HepG2 (cell line): ENCODE results near the gene INPP4B. TPM values are rescaled to one million over a fixed set of nuclear protein-coding genes. Genes with fewer than 3 reads are reported as not detected.

Experiments
- ATAC-seq: fragments of 200-7000 bp; cut with Tn5 transposase; 3 replicates; pipeline ENCODE4 v1.9.1; 2020; ENCODE audit warnings: mild to moderate bottlenecking, moderate library complexity
- BruUV-seq: library from RNA; stranded (reverse); fragments of 400-500 nt; replicated peaks from 2 replicates; lab custom pipeline; 2021; lab: Mats Ljungman, UMichigan
- CTCF ChIA-PET: fragments of 300-600 bp; formaldehyde crosslinking; extraction: SDS; loops from one replicate; lab custom pipeline; 2021; ENCODE audit warnings: low total read pairs, inconsistent platforms, low intra/inter-chr PET ratio; lab: Yijun Ruan, JAX
- POLR2A ChIA-PET: fragments of 350-600 bp; sonication (Branson Sonifier 250); formaldehyde crosslinking; loops from one replicate; lab custom pipeline; 2020; ENCODE audit warnings: antibody characterized with exemption, inconsistent platforms; lab: Yijun Ruan, JAX
- DNase-seq: peaks from one replicate; pipeline ENCODE4 v3.0.0-alpha.2; 2015; ENCODE audit warnings: low spot score
- FAIRE-seq: peaks from 3 replicates; lab custom pipeline; 2011; peaks lifted over from hg19 to GRCh38; lab: Jason Lieb, UNC
- H2AFZ ChIP-seq: one replicate; pipeline ENCODE4 v1.6.1; 2011; ENCODE audit warnings: low read length, inconsistent platforms
- H3K27ac ChIP-seq: fragments of 300-600 bp; 3 replicates; pipeline ENCODE4 v1.8.0; 2011; ENCODE audit warnings: mixed run types, mild to moderate bottlenecking, mixed read lengths, low read length, inconsistent platforms; ENCODE audit not compliant: insufficient read depth; ENCODE audit errors: extremely low read length
- H3K27me3 ChIP-seq, 2 experiments: fragments of 200-600 bp in 1 of 2; 2 replicates in 1 of 2; 3 replicates in 1 of 2; pipeline versions ENCODE4 v1.6.0 to v1.8.0; 2011; ENCODE audit warnings: low read length in 2 of 2, mild to moderate bottlenecking in 2 of 2, moderate library complexity in 2 of 2, inconsistent platforms in 1 of 2; ENCODE audit not compliant: insufficient read depth in 2 of 2, control insufficient read depth in 1 of 2
- H3K36me3 ChIP-seq, 2 experiments: fragments of 200-600 bp in 1 of 2; replicated peaks in 1 of 2; 2 replicates in 1 of 2; 3 replicates in 1 of 2; pipeline versions ENCODE4 v1.5.1 to v1.8.0; 2011; ENCODE audit warnings: low read length in 2 of 2, inconsistent platforms in 1 of 2; ENCODE audit not compliant: insufficient read depth in 2 of 2, control insufficient read depth in 1 of 2
- H3K4me1 ChIP-seq: 2 replicates; pipeline ENCODE4 v1.5.1; 2012; ENCODE audit warnings: low read length, inconsistent platforms; ENCODE audit not compliant: insufficient read depth
- H3K4me2 ChIP-seq: 2 replicates; pipeline ENCODE4 v1.6.0; 2011; ENCODE audit warnings: low read depth, low read length, inconsistent platforms
- H3K4me3 ChIP-seq, 3 experiments: fragments of 200-600 bp in 1 of 3; sonication (generic), shearing (Covaris generic) in 1 of 3; replicated peaks in 1 of 3; 2 replicates each; pipeline ENCODE4 v1.5.1; 2011 to 2016; ENCODE audit warnings: low read length in 3 of 3, inconsistent platforms in 2 of 3, low read depth in 2 of 3, mild to moderate bottlenecking in 2 of 3, control low read depth in 1 of 3, mixed read lengths in 1 of 3; ENCODE audit not compliant: insufficient read depth in 1 of 3
- H3K79me2 ChIP-seq: one replicate; pipeline ENCODE4 v1.6.1; 2011; ENCODE audit warnings: low read length, inconsistent platforms; ENCODE audit not compliant: insufficient read depth
- H3K9ac ChIP-seq: 2 replicates; pipeline ENCODE4 v1.6.0; 2011; ENCODE audit warnings: mild to moderate bottlenecking, low read depth, low read length, inconsistent platforms; ENCODE audit not compliant: insufficient read depth
- H3K9me3 ChIP-seq: 2 replicates; pipeline ENCODE4 v1.5.1; 2012; ENCODE audit warnings: mild to moderate bottlenecking, low read length
- H4K20me1 ChIP-seq: 2 replicates; pipeline ENCODE4 v1.6.0; 2011; ENCODE audit warnings: inconsistent platforms, mild to moderate bottlenecking, low read length, moderate library complexity; ENCODE audit not compliant: insufficient read depth
- ATF6 ChIP-seq: sonication (generic); formaldehyde crosslinking; conservative IDR thresholded peaks from 2 replicates; pipeline ENCODE4 v1.4.0; 2020; ENCODE audit warnings: missing genetic modification reagents
- CC2D1A ChIP-seq: sonication (generic); formaldehyde crosslinking; IDR thresholded peaks from 2 replicates; pipeline ENCODE4 v1.8.1; 2023; ENCODE audit warnings: mild to moderate bottlenecking, missing genetic modification reagents
- FOXA1 ChIP-seq, 2 experiments: fragments of 450-650 bp in 1 of 2; sonication (generic) in 1 of 2; formaldehyde crosslinking in 1 of 2; IDR thresholded peaks; 2 replicates each; pipeline versions ENCODE4 v1.4.0 to v1.6.1; 2016 to 2020; ENCODE audit warnings: missing genetic modification reagents in 1 of 2
- TERF1 ChIP-seq: sonication (generic); formaldehyde crosslinking; IDR thresholded peaks from 2 replicates; pipeline ENCODE4 v1.8.0; 2022; ENCODE audit warnings: mild to moderate bottlenecking, missing genetic modification reagents, moderate library complexity
- THAP9 ChIP-seq: sonication (generic); formaldehyde crosslinking; IDR thresholded peaks from 2 replicates; pipeline ENCODE4; 2020; ENCODE audit warnings: missing genetic modification reagents, mild to moderate bottlenecking, borderline replicate concordance
- ZMYM3 ChIP-seq: sonication (generic); formaldehyde crosslinking; IDR thresholded peaks from 2 replicates; pipeline ENCODE4 v1.5.1; 2020; ENCODE audit warnings: mild to moderate bottlenecking, missing genetic modification reagents
- ZNF567 ChIP-seq: sonication (generic); formaldehyde crosslinking; IDR thresholded peaks from 2 replicates; pipeline ENCODE4 v1.8.1; 2023; ENCODE audit warnings: mild to moderate bottlenecking, missing genetic modification reagents, borderline replicate concordance
- ZNF574 ChIP-seq: sonication (generic); formaldehyde crosslinking; IDR thresholded peaks from 2 replicates; pipeline ENCODE4 v1.4.0; 2020; ENCODE audit warnings: missing genetic modification reagents
- WGBS: methylation state at CpG from one replicate; pipeline ENCODE4 v1.1.6; 2017; ENCODE audit warnings: low lambda C conversion rate; 5-methylcytosine and 5-hydroxymethylcytosine counted together
- in situ Hi-C: cut with HindIII; loops from 2 replicates; pipeline ENCODE4 v1.10.0; 2017; ENCODE audit warnings: low pct_unique_long_range_greater_than_20kb; ENCODE audit not compliant: extremely low pct_ligation_motif_present
- intact Hi-C: fragments of 100-400 bp; cut with micrococcal nuclease; formaldehyde crosslinking; loops from one replicate; pipeline ENCODE4 v1.10.0; 2022; ENCODE audit not compliant: unreplicated experiment
- polyA plus RNA-seq, 8 experiments: library from polyadenylated mRNA; depleted of rRNA in 3 of 8; stranded (reverse) in 7 of 8; unstranded in 1 of 8; fragments of >200 nt; fragmentation: Illumina TruSeq in 4 of 8; extraction: Trizol in 4 of 8; gene quantifications; 2 replicates each; pipeline versions ENCODE4 v1.2.1 to v1.2.3, GENCODE V29; 2011 to 2016; ENCODE audit warnings: low read depth in 4 of 8, missing spikeins in 1 of 8, mixed read lengths in 1 of 8; ENCODE audit not compliant: insufficient read depth in 1 of 8
- total RNA-seq, 5 experiments: library from RNA; depleted of rRNA; stranded (reverse); fragments of >200 nt; fragmentation: Illumina TruSeq; extraction: Trizol; gene quantifications; 2 replicates each; pipeline ENCODE4 v1.2.3, GENCODE V29; 2016; ENCODE audit warnings: low read depth in 1 of 5

Gene INPP4B
- total and polyA plus RNA-seq, 2 of the 13 experiments (the other 11 are each of a cell fraction or from before 2014, with no cell fraction given), result not detected

- TF ChIP-seq ZMYM3 (CRISPR knock-in tag) (no peak), ZNF567 (CRISPR knock-in tag) (no peak), THAP9 (no peak), TERF1 (CRISPR knock-in tag) (no peak), FOXA1 (IDR thresholded peaks at IDR 0.05) (no peak), FOXA1 (CRISPR knock-in tag; IDR thresholded peaks at IDR 0.05) (no peak), CC2D1A (CRISPR knock-in tag) (no peak), ATF6 (CRISPR knock-in tag) (no peak), ZNF574 (no peak)
- ChIA-PET CTCF (no interaction called here), POLR2A (no interaction called here)
- no peaks in the 10 kb centered on the region for H3K79me2 ChIP-seq
- H2AFZ ChIP-seq, result no peak overlapping the region
- no peaks in the 10 kb centered on the region for H4K20me1 ChIP-seq
- no peak for FAIRE-seq
- no TSS peak for BruUV-seq
- H3K4me2 ChIP-seq, result no peak overlapping the region
- no peaks in the 10 kb centered on the region for H3K9me3 ChIP-seq
- no peaks in the 10 kb centered on the region for H3K4me1 ChIP-seq
- in situ Hi-C loops, result loop anchor here (10.0 kb wide), 1 partner anchor 715 kb away; the partner anchor contains the start of gene INPP4B
- no peaks in the 10 kb centered on the region for H3K27me3 ChIP-seq
- H3K27ac ChIP-seq, result no peak overlapping the region
- intact Hi-C loops, result loop anchor here (5.0 kb wide), 1 partner anchor 222 kb away; no protein-coding TSS in a partner anchor
- no peak for ATAC-seq
- no peak for DNase-seq
- no peaks in the 10 kb centered on the region for H3K36me3 ChIP-seq
- 0% methylated on average over 1 of the region's 1 CpG for WGBS
- no peak overlapping the region for H3K4me3 ChIP-seq
- H3K9ac ChIP-seq, result no peak overlapping the region
Observed at GRCh38 chr4:142129931-142130330, 716.2 kb downstream of the INPP4B start.
